OCI-LY3 (cell line): ENCODE measurements around the gene SRCIN1.

Experiments
- CTCF ChIP-seq: fragments of 200-600, 300-600 bp; sonication (generic); IDR thresholded peaks from 2 replicates; pipeline ENCODE4 v1.5.1; 2014; ENCODE audit warnings: antibody characterized with exemption, low read length, low read depth
- EZH2phosphoT487 ChIP-seq: fragments of 200-600 bp; shearing (Covaris generic); IDR thresholded peaks from 2 replicates; pipeline ENCODE4 v1.6.1; 2018; ENCODE audit warnings: antibody characterized with exemption, mixed run types, low read depth

DNA sequence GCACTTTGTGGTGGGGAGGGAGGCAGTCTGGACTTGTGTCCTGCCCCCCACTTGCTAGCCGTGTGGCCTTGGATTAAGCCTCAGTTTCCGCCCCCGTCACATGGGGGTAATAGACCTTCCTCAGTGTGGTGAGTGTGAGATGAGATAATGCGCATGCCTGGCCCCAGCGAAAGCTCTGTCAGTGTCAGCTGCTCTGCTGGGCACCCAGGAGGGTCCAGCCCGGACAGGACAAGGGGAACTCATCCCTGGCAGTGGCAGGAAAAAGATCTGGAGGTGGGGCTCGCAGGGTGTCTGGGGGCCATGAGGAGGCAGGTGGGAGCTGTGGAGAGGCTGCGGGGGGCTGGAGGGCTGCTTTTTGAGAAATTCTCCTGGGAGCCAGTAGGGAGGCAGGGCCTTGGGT is 63.5 kb downstream of the SRCIN1 start:
- no peak for TF ChIP-seq CTCF
- TF ChIP-seq EZH2phosphoT487: no peak
